Lower leg skin (tissue), 4 donors: Measurements from ENCODE around the gene GNG11. TPM values are rescaled to one million over a fixed set of nuclear protein-coding genes. Genes with fewer than 3 reads are reported as not detected.

Experiments used
- DNase-seq, 2 donors: peaks; one replicate each; pipeline ENCODE4 v3.0.0-alpha.2; 2019; ENCODE audit warnings: low spot score in 2 of 2
- H3K4me3 ChIP-seq: fragments of 200-600 bp; sonication (generic); 2 replicates; pipeline ENCODE4 v1.5.1; 2017; ENCODE audit warnings: mild to moderate bottlenecking, low read depth; ENCODE audit not compliant: poor library complexity, severe bottlenecking
- POLR2A ChIP-seq, 2 donors: fragments of 450-650 bp; IDR thresholded peaks; one replicate each; pipeline ENCODE4 v1.6.1; 2016 to 2017; ENCODE audit warnings: antibody characterized with exemption in 2 of 2, mild to moderate bottlenecking in 1 of 2, moderate library complexity in 1 of 2
- WGBS, 2 donors: methylation state at CpG; one replicate each; pipeline ENCODE4 v1.1.5; 2018; 5-methylcytosine and 5-hydroxymethylcytosine counted together
- intact Hi-C: fragments of 100-400 bp; cut with DNase I; formaldehyde crosslinking; loops from one replicate; pipeline ENCODE4 v1.15.0; 2023; ENCODE audit warnings: low total_unique reads
- total RNA-seq, 4 donors: library from RNA; depleted of rRNA; stranded (reverse); fragments of >200 nt; gene quantifications; one replicate each; pipeline ENCODE4 v1.1.0, GENCODE V29; 2016
- TF ChIP-seq, protein P1 (sequence below), 3 donors: fragments of 450-650 bp; IDR thresholded peaks; one replicate each; pipeline ENCODE4 v1.5.1; 2016; ENCODE audit warnings: antibody characterized with exemption in 3 of 3, mild to moderate bottlenecking in 3 of 3, moderate library complexity in 2 of 3

Gene GNG11
- total RNA-seq, 4 donors from 2014 or later = 3.8 to 7.8 (median 5.2) TPM

DNA sequence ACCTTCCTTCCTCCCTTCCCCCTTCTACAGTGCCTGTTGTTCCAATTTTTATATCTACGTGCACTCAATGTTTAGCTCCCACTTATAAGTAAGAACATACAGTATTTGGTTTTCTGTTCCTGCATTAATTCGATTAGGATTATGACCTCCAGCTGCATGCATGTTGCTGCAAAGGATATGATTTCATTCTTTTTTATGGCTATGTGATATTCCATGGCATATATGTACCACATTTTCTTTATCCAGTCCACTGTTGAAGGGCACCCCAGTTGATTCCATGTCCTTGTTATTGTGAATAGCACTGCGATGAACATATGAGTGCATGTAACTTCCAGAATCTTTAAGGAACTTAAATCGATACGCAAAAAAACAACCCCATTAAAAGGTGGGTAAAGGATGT is 42.7 kb downstream of the GNG11 start:
- no peak for TF ChIP-seq POLR2A (IDR thresholded peaks at IDR 0.05)
- TF ChIP-seq, protein P1, sequence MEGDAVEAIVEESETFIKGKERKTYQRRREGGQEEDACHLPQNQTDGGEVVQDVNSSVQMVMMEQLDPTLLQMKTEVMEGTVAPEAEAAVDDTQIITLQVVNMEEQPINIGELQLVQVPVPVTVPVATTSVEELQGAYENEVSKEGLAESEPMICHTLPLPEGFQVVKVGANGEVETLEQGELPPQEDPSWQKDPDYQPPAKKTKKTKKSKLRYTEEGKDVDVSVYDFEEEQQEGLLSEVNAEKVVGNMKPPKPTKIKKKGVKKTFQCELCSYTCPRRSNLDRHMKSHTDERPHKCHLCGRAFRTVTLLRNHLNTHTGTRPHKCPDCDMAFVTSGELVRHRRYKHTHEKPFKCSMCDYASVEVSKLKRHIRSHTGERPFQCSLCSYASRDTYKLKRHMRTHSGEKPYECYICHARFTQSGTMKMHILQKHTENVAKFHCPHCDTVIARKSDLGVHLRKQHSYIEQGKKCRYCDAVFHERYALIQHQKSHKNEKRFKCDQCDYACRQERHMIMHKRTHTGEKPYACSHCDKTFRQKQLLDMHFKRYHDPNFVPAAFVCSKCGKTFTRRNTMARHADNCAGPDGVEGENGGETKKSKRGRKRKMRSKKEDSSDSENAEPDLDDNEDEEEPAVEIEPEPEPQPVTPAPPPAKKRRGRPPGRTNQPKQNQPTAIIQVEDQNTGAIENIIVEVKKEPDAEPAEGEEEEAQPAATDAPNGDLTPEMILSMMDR (IDR thresholded peaks at IDR 0.05) = no peak
- intact Hi-C loops = no loop called here
- 98% methylated on average over 5 of the region's 5 CpGs for WGBS, 2 donors
- no peak overlapping the region for H3K4me3 ChIP-seq
- no peak for DNase-seq

DNA sequence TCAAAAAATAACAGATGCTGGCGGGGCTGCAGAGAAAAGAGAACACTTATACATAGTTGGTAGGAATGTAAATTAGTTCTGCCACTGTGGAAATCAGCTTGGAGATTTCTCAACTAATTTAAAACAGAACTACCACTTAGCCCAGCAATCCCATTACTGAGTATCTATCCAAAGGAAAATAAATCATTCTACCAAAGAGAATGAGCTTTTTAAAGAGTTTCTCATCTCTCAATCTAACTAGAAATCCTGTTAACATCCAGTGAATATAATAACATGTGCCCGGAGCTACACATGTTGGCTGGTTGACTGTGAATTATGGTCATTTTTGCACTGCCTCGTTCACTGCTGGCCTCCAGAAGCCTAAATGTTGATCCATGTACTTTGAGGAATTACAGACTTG is 43.3 kb downstream of the GNG11 start:
- DNase-seq = no peak
- WGBS, 2 donors = 67 to 70% methylated on average over 3 of the region's 3 CpGs
- intact Hi-C loops = no loop called here
- no peak overlapping the region for H3K4me3 ChIP-seq
- TF ChIP-seq POLR2A (IDR thresholded peaks at IDR 0.05) = no peak
- TF ChIP-seq, protein P1 (IDR thresholded peaks at IDR 0.05) = no peak

DNA sequence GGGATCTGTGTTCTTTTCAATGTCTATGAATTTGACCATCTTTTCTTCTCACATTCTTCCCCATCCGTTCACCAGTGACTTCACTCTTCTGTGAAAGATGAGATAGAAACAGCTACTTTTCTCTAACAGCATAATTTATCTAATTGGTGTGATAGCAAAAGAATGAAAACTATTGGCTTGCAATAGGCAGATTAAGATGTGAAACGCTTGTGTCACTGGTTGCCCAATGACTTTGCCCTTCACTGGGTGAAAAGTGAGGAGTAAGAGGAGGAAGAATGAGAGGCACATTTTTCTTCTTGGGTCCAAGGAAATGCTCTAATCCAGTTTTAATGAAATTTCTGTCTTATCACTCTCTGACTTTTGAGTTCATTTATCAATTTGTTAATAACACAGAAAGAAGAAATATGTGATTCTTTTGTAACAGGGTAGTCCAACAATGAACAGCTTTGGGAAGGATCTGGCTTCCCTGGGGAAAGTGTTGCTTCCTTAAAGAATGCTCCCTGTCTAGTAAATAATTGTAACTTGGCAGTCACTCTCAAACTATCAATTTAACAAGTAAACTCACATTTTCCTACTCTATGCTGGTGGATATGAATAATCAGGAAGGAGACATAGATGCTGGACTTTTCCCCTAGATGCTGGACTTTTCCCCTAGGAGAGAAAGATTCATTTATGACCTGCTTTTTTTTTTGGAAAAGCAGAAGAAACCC is 47.5 kb downstream of the GNG11 start:
- WGBS, 2 donors = 78 to 81% methylated on average over 2 of the region's 2 CpGs
- intact Hi-C loops = no loop called here

DNA sequence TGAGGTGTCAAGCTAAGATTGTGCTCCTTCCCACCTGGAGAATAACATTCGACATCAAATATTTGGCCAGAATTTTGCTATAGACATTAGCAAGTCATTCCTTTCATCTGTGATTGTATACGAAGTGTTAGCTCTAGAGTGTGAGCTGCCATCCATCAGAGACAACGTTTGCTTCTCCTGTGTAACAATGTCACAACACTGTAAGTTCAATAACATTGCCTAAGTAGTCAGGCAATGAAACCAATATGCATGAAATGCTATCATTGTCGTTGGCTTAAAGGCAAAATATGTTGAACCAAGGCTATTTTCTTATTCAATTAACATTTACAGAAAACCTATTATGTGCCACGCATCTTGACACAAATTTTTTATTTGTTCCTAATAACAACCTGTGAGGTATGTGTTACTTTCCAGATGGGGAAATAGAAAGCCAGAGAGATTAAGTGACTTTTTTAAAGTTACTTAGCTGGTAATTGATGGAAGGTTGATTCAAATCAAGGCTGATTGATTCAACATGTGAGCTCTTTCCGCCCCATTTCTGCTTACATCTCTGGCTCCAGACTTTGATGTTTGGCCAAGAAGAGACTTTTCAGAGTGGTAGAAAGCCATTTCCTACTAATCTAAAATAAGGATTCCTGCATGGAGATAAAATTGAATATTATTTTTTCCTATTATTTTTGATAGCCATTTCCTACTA is 50.6 kb downstream of the GNG11 start:
- WGBS, 2 donors = 73 to 79% methylated on average over 6 of the region's 6 CpGs
- H3K4me3 ChIP-seq = no peak overlapping the region
- intact Hi-C loops = no loop called here
- DNase-seq = no peak
- TF ChIP-seq, protein P1 (IDR thresholded peaks at IDR 0.05) = no peak
- TF ChIP-seq POLR2A (IDR thresholded peaks at IDR 0.05) = no peak

More for the DNA sequence above, 47.5 kb downstream of the GNG11 start:
- H3K4me3 ChIP-seq = no peak overlapping the region
- TF ChIP-seq POLR2A (IDR thresholded peaks at IDR 0.05) = no peak
- TF ChIP-seq, protein P1 (IDR thresholded peaks at IDR 0.05) = no peak
- no peak for DNase-seq

DNA sequence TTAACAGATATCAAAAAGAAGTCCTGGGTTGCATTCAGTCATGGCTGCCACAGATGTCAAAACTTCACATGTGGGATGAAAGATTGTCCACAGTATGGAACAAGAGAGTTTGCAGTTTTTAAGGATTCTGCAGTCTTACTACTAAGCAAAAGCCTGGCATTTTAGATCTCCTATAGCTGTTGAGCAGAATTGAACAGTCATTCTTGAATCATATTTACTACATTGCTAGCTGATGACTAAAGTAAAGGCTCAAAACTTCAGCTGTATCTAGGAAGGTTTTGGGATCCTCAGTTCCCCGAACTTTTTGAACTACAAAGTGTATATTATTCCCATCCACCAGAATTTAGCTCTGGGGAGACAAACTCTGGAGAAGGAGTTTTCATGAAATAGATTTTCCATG is 51.6 kb downstream of the GNG11 start:
- no peak overlapping the region for H3K4me3 ChIP-seq
- WGBS, 2 donors = 94 to 100% methylated on average over 1 of the region's 1 CpG
- intact Hi-C loops = no loop called here
- TF ChIP-seq, protein P1 (IDR thresholded peaks at IDR 0.05) = no peak
- no peak for TF ChIP-seq POLR2A (IDR thresholded peaks at IDR 0.05)
- no peak for DNase-seq
